HG03280 (cell line): Measurements from ENCODE around the gene KRTAP3-1.
"Not testable (repeated sequence)": the region's sequence is repeated elsewhere in the genome, so short reads cannot be mapped to it uniquely, and the experiment has no call there.

Experiments
- ATAC-seq: cut with Tn5 transposase; IDR thresholded peaks from one replicate; pipeline ENCODE4 v1.9.1; 2021; ENCODE audit warnings: mild to moderate bottlenecking, moderate library complexity; ENCODE audit not compliant: unreplicated experiment

KRTAP3-1 gene

GRCh38 chr17:41016578-41017215, 7.8 kb upstream of the KRTAP3-1 start:
- no peak for ATAC-seq

DNA sequence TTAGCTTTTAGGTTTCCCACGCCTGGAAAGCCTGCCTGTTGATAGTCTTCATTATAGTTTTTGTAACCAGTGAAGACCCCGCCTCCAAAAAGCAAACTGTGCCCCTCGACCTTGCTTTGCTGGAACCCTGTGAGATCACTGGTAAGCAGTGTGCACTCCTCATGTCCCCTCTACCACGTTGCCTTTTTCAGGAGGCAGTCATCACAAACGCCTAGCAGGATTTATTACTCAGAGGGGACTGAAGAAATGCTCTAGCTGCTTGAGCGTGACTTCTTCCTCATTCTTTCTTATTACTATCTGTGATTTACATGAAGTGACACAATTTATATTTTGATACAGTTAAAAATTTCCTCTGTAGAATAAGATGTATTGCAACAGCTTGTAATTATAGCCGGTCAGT, 6.5 kb upstream of the KRTAP3-1 start:
- ATAC-seq = no peak

- ATAC-seq = no peak
Measured at GRCh38 chr17:41013606-41014005, 4.7 kb upstream of the KRTAP3-1 start.

DNA sequence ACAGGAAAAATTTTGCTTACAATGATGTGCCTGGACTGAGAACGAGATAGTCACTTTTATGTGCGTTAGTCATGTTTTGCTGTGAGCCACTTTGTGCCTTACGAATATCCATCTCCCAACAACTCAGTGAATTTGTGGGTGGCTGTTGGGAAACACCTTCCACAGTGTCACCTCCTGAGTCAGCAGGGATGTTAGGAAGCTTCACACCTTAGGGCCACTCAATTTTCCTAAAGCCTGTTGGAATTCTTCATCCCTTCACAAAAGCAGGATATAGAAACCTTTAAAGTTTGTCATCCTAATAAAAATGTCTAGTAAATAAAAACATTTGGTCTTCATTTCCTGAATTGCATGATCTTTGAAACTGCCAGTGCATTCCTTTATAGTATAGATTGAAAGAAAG, 4.3 kb upstream of the KRTAP3-1 start:
- ATAC-seq = no peak

DNA sequence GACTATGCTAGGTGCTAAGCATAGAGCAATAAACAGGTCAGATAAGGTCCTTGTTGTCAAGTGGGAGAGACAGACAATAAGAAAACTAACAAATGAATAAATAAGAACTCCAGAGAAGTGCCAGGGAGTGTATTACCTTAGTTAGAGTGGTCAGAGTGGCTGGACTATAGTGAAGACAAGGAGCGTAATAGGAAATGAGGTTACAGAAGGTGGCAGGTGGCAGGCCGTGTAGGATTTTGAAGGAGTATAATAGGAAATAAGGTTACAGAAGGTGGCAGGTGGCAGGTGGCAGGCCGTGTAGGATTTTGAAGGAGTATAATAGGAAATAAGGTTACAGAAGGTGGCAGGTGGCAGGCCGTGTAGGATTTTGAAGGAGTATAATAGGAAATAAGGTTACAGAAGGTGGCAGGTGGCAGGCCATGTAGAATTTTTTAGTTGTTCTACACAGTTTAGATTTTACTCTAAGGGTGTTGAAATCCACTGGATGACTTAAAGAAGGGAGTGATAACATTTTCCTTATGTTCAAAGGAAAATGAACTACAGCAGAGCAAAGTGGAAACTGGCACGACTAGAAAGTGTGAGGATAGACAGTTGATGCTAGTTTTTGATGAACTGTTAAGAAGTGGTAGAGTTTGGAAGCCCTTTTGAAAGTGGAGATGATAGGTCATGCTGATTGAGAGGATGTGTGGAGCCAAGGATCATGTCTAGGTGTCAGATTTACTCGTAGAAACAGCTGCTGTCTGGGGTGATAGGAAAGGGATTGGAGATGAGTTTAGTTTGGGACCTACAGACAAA, 3.6 kb upstream of the KRTAP3-1 start:
- ATAC-seq = no peak

GRCh38 chr17:41010441-41010840, 1.5 kb upstream of the KRTAP3-1 start:
- ATAC-seq = no peak

DNA sequence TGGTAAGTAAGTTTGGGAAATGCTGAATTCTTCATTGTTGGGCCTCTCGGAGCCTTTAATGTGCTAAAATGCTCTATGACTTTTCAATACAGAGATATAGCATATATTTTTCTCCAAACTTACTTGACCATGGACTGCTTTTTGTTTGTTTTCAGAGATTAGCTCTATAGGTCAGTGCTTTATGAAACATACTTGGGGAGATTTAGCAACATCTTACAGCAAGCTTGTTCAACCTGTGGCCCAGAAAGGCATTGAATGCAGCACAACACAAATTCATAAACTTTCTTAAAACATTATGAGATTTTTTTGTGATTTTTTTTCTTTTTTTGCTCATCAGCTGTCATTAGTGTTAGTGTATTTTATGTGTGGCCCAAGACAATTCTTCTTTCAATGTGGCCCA, 1.0 kb upstream of the KRTAP3-1 start:
- no peak for ATAC-seq

DNA sequence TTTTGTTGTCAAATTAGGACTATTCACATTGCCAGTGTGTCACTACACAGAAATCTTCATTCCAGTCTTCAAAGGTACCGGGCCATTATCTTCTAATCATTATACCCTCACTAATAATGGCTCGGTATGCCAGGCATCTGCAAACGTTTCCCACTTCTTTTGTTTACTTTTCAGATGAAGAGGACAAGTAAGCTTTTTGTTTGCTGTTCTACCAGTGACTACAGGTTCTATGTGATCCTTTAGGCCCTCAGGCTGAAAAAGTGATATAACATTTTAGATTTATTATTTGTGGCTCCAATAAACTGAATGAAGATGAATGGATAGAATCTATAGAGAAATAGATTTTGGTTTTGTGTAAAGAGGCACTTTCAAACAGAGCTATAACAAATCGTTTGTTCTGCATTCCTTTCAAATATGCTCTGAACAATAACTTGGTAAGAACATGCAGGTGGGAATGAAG, 403 bp upstream of the KRTAP3-1 start:
- no peak for ATAC-seq

- ATAC-seq = no peak
Measured at GRCh38 chr17:41004397-41004796, 4.5 kb downstream of the KRTAP3-1 start.

DNA sequence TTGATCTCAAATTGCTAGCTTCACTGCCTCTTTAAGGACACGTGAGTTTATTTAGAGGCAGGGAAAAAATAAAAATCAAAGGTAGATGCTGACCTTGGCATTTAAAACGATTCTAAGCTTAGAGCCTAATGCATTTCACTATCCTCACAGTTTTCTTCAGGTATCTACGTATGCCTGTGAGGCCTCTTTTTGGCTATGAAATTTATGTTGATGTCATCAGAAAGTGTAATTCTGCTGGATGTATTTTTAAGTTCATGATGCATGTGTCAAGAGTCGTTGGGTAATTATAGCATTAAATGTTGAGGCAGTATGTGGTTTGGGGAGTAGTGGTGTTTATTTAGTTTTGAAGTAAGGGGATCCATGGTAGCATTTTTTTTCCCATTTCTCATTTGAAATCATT, 5.0 kb downstream of the KRTAP3-1 start:
- no peak for ATAC-seq

GRCh38 chr17:41002814-41003213, 6.1 kb downstream of the KRTAP3-1 start:
- no peak for ATAC-seq

- no peak for ATAC-seq
Measured at GRCh38 chr17:41001795-41002194, 7.1 kb downstream of the KRTAP3-1 start.

DNA sequence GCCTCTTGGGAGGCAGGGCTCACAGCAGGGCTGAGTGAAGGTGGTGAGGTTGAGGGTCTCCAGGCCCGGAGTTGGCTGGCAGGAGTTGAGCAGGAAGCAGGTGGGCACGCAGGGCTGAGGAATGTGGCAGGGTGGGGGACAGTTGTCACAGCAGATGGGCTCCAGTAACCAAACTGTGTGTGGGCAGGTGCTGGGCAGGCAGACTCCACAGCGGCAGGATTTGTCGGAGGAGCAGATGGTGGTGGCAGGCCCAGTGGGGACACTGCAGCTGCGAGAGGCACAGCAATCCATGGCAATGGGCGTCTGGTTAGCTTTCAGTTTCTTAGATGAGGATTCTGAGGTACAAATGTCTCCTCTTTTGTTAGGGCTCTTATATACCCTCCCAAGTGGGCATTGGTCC, 9.4 kb downstream of the KRTAP3-1 start, which contains the start of gene KRTAP3-2:
KRTAP3-2 (minus strand) TSS at position 344 of the 400 bp plus-strand sequence; CDS start at position 291, 53 bp downstream.
- not testable (repeated sequence) for ATAC-seq

DNA sequence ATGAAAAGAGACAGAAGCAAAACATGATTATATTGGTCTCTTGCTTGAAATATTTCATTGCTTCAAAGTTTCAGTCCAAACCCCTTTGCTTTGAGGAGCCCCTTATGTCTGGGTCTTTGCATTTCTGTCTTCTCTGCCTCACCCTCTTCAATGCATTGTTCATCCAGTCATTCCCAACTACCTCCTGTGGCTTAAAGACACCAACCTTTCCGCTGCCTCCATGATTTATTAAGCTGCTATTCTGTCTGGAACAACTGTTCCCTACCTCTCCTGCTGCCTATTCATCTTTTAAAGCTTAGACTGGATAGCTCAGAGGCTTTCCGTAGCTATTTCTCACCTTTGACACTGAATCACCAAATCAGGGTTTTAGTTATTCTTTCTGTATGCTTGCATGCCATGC, 11.6 kb downstream of the KRTAP3-1 start:
- no peak for ATAC-seq

GRCh38 chr17:40996829-40997228, 12.1 kb downstream of the KRTAP3-1 start:
- ATAC-seq = no peak

DNA sequence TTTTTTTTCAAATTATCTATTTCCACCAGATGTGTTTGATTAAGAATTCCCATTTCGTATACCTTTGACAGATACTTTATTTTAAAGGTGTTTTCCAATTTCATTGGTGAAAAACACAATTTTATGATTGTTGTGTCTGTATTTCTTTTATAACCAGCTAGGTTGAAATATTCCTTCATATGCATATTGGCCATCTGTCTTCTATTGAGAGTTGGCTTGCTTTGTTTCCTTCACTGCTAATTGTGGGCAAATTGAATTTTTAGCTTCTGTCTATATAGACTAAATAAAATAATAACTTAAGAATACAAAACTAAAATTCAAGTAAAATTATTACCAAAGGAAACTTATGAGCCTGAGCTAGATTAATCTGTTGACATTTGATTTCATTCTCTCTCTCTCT, 13.8 kb downstream of the KRTAP3-1 start:
- no peak for ATAC-seq

GRCh38 chr17:40993839-40994238, 15.1 kb downstream of the KRTAP3-1 start, which contains the start of gene KRTAP3-3:
Gene KRTAP3-3, minus strand, starts transcription at chr17:40994164. Its CDS starts 67 bp downstream, at chr17:40994097.
- ATAC-seq = no peak

DNA sequence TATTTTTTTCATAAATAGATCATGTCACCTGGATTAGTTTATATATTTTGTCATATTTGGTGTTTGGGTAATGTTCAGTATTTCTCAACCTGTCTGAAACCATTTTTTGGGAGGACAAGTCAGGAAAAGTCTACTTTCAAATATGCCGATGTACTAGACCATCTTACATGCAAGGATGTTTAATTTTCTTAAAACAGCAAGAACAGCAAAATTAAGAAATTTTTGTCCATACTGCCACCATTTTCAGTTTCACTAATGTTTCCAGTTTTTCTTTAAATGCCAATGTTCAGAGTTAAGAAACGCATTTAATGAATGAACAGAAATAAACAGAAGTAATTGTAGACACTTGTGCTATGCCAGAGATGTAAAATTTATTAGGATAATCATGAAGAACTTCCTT, 15.8 kb downstream of the KRTAP3-1 start:
- no peak for ATAC-seq

GRCh38 chr17:40992666-40993065, 16.3 kb downstream of the KRTAP3-1 start:
- no peak for ATAC-seq

DNA sequence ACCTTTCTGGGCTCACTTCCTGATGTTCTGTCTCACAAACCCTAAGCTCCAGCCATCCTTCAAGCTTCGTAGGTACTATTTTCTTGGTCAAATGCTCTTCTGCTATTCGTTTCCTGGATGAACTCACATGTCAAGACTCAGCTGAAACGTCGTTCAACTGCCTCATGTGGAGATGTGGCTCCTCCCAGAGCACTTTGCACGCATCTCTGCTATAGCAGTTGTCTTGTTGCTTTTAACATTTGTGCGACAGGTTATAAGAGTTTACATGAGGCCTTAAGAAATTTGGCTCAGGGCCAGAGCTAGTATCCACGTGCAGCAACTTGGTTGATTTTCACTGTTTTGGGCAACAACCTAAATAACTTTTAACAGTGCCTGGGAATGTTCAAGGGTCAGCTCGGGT, 22.0 kb downstream of the KRTAP3-1 start:
- ATAC-seq = no peak

DNA sequence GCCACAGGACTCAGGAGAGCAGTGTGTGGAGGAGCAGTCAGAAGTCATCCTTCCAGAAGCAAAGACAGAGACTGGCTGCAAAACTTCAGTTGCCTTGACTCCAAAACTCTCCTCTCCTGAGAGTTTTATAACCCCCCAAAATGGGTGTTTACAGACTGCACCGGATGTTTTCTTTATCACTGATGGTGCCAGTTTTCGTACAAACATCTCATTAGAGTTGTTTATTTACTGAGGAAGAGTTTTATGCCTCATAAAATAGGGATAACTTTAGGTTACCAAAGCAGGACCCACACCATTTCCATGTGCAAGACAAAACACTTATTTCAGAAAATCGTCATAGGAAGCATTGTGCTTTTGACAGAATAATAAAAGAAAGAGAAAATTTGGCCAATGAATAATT, 24.7 kb downstream of the KRTAP3-1 start, which contains the start of gene KRT40:
KRT40 (minus strand) TSS at position 101 of the 400 bp plus-strand sequence; CDS start at position 48, 53 bp downstream.
- ATAC-seq = no peak

GRCh38 chr17:40981115-40981514, 27.8 kb downstream of the KRTAP3-1 start:
- ATAC-seq = no peak
